Uterus (tissue), 2 donors: Measurements from ENCODE around the gene CTAGE1.

Experiments used
- CTCF ChIP-seq, 4 experiments: fragments of 200-600 bp in 2 of 4; fragments of 450-650 bp in 2 of 4; sonication (generic) in 2 of 4; IDR thresholded peaks; one replicate each; pipeline ENCODE4 v1.5.1; 2016 to 2019; ENCODE audit warnings: antibody characterized with exemption in 4 of 4, mild to moderate bottlenecking in 2 of 4, moderate library complexity in 1 of 4
- POLR2A ChIP-seq, 2 donors: fragments of 450-650 bp; IDR thresholded peaks; one replicate each; pipeline ENCODE4 v1.6.1; 2016; ENCODE audit warnings: antibody characterized with exemption in 2 of 2, mild to moderate bottlenecking in 1 of 2, moderate library complexity in 1 of 2

- TF ChIP-seq CTCF (IDR thresholded peaks at IDR 0.05) (no peak), POLR2A (IDR thresholded peaks at IDR 0.05) (no peak)
Observed at GRCh38 chr18:22423878-22424564, 6.3 kb upstream of the CTAGE1 start.
